Measurements from ENCODE around the gene HNRNPA1. TPM values are rescaled to one million over a fixed set of nuclear protein-coding genes. Genes with fewer than 3 reads are reported as not detected.
"Not testable (repeated sequence)": the region's sequence is repeated elsewhere in the genome, so short reads cannot be mapped to it uniquely, and the experiment has no call there.

Gene HNRNPA1
- 1,740 and 1,765 TPM in 2 replicates for total RNA-seq

DNA sequence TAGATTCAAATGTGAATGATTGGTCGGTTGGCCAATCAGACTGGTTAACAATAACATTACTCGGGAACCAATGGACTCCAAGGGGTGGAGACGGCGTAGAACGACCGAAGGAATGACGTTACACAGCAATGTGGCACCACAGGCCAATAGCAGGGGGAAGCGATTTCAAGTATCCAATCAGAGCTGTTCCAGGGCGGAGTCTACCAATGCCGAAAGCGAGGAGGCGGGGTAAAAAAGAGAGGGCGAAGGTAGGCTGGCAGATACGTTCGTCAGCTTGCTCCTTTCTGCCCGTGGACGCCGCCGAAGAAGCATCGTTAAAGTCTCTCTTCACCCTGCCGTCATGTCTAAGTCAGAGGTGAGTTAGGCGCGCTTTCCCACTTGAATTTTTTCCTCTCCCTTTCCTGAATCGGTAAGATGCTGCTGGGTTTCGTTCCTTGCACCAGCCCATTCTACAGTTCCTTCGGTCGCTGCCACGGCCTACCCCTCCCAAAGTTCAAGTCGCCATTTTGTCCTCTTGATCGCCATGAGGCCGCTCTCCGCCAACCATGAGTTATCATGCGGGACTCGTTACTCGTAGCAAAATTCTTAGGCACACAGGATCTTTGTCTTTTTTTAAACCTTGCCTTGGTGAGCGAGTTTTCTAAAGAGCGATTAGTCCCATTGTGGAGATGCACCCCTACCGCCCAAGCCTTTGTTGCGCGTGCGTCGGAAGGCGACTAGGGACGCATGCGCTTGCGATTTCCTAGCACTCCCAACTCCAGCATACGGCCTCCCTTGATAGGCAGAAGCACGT is at the start of gene HNRNPA1:
Gene HNRNPA1 (plus strand): TSS at position 259 of the 793 bp plus-strand sequence. CDS start 82 bp downstream, at position 341.
- no peaks in the 10 kb centered on the region for H3K9me3 Mint-ChIP-seq
- H3K27ac Mint-ChIP-seq, result no peak within 1 kb of the TSS
- peak; percentile 97 for DNase-seq (ENCODE audit: low spot score)
- H3K4me3 Mint-ChIP-seq, result no peak within 1 kb of the TSS
- peaks cover 61% of the 10 kb centered on the region for H3K4me1 Mint-ChIP-seq (ENCODE audit: low read depth)
- intact Hi-C loops (cut with micrococcal nuclease), result loop anchor here (1.0 to 10.0 kb wide), 7 partner anchors 45 to 1654 kb away; partner anchors contain the start of genes COPZ1, DGKA, NCKAP1L and TARBP2
- H3K27me3 Mint-ChIP-seq (ENCODE audit: insufficient read depth), result no peaks in the 10 kb centered on the region
- H3K36me3 Mint-ChIP-seq (ENCODE audit: low read depth), result peaks cover 26% of the 10 kb centered on the region

DNA sequence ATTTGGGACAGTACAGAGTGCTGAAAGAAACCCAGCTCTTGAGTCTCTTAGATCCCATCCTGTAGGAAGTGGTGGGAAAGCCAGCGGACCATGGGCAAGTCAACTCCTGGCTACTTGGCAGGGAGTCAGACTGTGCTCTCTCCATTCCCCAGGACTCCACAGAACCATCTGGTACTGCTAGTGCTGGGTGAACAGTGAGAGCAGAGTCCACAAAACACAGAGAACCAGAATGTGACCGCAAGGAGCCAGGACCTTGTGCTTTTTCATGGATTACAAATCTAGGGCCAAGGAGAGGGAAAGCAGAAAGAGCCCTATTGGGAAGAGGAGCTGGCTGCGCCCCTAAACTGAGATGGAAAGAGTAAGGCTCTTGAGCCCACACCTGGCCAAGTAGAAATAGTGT is 49.3 kb upstream of the HNRNPA1 start:
- H3K4me3 Mint-ChIP-seq; DNase-seq (ENCODE audit: low spot score); H3K27me3 Mint-ChIP-seq (ENCODE audit: insufficient read depth); intact Hi-C loops (cut with micrococcal nuclease); H3K9me3 Mint-ChIP-seq; H3K27ac Mint-ChIP-seq; H3K4me1 Mint-ChIP-seq (ENCODE audit: low read depth): not testable (repeated sequence)
- peaks cover 20% of the 10 kb centered on the region for H3K36me3 Mint-ChIP-seq (ENCODE audit: low read depth)

DNA sequence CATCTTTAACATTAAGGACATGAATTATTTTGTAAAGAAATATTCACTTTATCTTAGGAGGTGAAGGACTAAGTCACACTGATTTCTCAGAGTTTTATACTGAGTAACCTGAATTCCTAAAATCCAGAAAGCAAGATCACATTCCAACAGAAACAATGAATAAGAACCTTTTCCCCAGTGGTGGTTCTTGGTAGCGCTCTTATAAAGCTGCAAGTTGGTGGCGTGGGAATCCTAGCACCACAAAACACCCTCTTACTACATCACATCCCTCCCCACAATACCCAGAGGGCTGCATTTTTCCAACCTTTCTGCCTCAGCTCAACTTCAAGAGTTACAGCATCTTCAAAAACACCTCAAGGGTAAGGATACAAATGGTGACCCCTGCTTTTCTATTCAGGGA is 47.7 kb upstream of the HNRNPA1 start:
- Mint-ChIP-seq H3K36me3 (ENCODE audit: low read depth) (peaks cover 24% of the 10 kb centered on the region), H3K4me3 (no peak overlapping the region), H3K27me3 (ENCODE audit: insufficient read depth) (no peaks in the 10 kb centered on the region), H3K9me3 (no peaks in the 10 kb centered on the region), H3K4me1 (ENCODE audit: low read depth) (peaks cover 7% of the 10 kb centered on the region), H3K27ac (no peak overlapping the region)
- intact Hi-C loops (cut with micrococcal nuclease), result no loop called here
- no peak for DNase-seq (ENCODE audit: low spot score)

DNA sequence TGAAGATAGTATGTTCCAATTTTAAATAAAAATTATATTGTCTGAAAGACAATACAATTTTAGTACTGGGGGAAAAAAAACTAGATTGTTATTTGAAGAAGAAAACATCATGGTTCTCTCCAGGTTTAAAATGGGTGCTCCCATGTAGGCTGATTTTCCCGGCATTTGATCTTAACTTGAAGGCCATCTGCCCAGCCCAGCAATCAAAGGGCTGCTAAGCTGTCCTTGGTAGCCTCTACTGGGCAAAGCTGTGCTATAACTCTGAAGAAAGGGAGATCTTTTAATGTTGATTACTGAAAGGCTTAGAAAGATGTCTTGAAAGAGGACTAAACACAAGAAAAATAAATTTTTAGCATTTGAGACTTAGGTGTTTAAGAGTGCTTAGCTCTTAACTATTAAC is 42.0 kb upstream of the HNRNPA1 start:
- Mint-ChIP-seq H3K36me3 (ENCODE audit: low read depth) (peaks cover 40% of the 10 kb centered on the region), H3K4me3 (no peak overlapping the region), H3K4me1 (ENCODE audit: low read depth) (peaks cover 34% of the 10 kb centered on the region), H3K27me3 (ENCODE audit: insufficient read depth) (no peaks in the 10 kb centered on the region), H3K9me3 (no peaks in the 10 kb centered on the region), H3K27ac (peak overlapping the region; percentile 34)
- DNase-seq (ENCODE audit: low spot score), result no peak
- intact Hi-C loops (cut with micrococcal nuclease), result no loop called here

DNA sequence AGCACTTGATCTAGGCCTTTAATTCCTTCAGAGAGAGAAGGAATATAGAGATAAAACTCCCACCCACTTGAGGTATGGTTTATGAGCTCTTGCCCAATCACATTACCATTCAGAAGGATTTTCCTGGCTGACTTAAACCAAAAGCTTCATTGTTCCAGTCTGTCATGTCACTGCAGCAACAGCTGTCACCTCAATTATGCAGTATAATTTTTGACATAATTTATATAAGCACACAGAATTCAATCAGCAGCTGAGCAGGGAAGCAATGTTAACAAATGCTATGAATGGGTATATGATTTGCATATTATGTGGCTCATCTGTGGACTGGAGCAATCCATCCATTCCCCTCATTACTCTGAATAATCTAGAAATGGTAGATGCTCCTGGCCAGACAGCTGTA is 40.9 kb upstream of the HNRNPA1 start:
- no peaks in the 10 kb centered on the region for H3K9me3 Mint-ChIP-seq
- H3K4me3 Mint-ChIP-seq, result no peak overlapping the region
- peaks cover 38% of the 10 kb centered on the region for H3K36me3 Mint-ChIP-seq (ENCODE audit: low read depth)
- peaks cover 34% of the 10 kb centered on the region for H3K4me1 Mint-ChIP-seq (ENCODE audit: low read depth)
- intact Hi-C loops (cut with micrococcal nuclease), result loop anchor here (2.0 kb wide), 1 partner anchor 19 kb away; no protein-coding TSS in a partner anchor
- DNase-seq (ENCODE audit: low spot score), result no peak
- H3K27ac Mint-ChIP-seq, result peak overlapping the region; percentile 52
- no peaks in the 10 kb centered on the region for H3K27me3 Mint-ChIP-seq (ENCODE audit: insufficient read depth)

DNA sequence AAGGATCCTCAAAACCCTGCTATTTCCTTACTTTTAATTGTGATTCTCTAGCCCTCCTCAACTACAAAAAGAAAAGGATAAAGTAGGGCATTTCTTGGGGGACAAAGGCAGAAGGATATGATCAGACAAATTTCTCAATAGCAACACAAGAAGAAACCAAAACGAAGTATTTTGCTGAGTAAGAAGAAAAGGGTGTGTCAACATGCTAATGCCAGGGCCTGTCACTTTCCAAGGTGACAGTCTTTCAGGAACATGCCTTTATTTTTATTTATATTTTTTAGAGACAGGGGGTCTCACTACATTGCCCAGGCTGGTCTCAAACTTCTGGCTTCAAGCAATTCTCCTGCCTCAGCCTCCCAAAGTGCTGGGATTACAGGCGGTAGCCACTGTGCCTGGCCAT is 40.4 kb upstream of the HNRNPA1 start:
- intact Hi-C loops (cut with micrococcal nuclease), result loop anchor here (2.0 kb wide), 1 partner anchor 19 kb away; no protein-coding TSS in a partner anchor
- H3K27ac Mint-ChIP-seq, result peak overlapping the region; percentile 88

DNA sequence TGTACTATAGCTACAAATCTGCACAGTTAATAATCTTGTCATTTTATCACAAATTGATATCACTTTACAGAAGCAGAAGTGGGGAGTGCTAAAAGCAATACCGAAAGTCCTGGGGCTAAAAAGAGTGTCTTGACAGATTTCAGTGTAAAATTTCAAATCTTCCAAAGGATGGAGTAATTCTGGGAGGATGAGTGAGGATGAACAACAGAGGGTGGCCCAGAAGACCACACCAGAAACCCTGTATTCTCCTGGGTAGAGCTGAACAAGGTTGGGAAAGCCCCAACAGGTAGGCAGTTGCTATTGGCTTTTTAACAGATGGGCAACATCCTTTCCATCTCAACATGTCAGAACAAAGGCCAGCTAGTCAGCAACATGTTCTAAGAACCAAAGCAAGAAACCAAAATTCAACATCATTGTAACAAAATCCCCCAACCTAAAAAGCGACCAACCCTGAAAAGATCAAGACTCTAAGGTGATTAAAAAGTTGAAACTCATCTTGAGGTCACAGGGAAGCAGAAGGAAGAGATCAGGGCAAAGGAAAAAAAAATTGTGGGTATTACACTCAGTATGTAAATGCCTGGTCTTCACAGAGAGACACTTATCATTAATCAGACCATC is 39.4 kb upstream of the HNRNPA1 start:
- no peak for DNase-seq (ENCODE audit: low spot score)
- H3K27me3 Mint-ChIP-seq (ENCODE audit: insufficient read depth), result no peaks in the 10 kb centered on the region
- H3K9me3 Mint-ChIP-seq, result no peaks in the 10 kb centered on the region
- intact Hi-C loops (cut with micrococcal nuclease), result loop anchor here (2.0 kb wide), 1 partner anchor 20 kb away; no protein-coding TSS in a partner anchor
- H3K27ac Mint-ChIP-seq, result peak overlapping the region; percentile 88
- H3K4me3 Mint-ChIP-seq, result peak overlapping the region; percentile 19
- peaks cover 35% of the 10 kb centered on the region for H3K36me3 Mint-ChIP-seq (ENCODE audit: low read depth)
- peaks cover 34% of the 10 kb centered on the region for H3K4me1 Mint-ChIP-seq (ENCODE audit: low read depth)

More for the DNA sequence above, 40.4 kb upstream of the HNRNPA1 start:
- H3K9me3 Mint-ChIP-seq, result no peaks in the 10 kb centered on the region
- peaks cover 37% of the 10 kb centered on the region for H3K36me3 Mint-ChIP-seq (ENCODE audit: low read depth)
- no peak for DNase-seq (ENCODE audit: low spot score)
- H3K4me1 Mint-ChIP-seq (ENCODE audit: low read depth), result peaks cover 34% of the 10 kb centered on the region
- H3K4me3 Mint-ChIP-seq, result no peak overlapping the region
- H3K27me3 Mint-ChIP-seq (ENCODE audit: insufficient read depth), result no peaks in the 10 kb centered on the region

DNA sequence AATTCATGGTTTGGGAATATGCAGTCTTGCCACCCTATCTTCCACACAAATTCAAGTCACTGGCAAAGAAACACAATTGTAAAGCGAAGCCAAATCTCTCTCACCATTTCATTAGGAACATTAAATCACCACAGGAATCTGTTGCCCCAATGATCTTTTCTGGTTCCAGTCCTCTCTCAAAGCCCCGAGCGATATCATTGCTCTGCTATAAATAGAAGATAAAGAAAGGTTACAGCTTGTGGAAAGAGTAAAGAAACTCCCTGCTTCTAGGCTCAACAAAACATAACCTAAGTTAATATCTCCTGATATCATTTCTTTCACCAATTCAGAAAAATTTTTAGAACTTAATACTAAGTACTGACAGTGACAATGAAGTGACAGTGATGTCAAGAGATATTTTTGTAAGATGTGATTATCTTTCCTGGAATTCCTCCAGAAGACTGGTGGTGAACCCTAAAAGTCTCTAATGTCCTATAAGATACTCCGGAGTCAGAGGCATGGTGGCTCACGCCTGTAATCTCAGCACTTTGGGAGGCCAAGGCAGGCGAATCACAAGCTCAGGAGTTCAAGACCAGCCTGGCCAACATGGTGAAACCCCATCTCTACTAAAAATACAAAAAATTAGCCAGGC is 34.4 kb upstream of the HNRNPA1 start:
- H3K4me1 Mint-ChIP-seq (ENCODE audit: low read depth), result peaks cover 14% of the 10 kb centered on the region

DNA sequence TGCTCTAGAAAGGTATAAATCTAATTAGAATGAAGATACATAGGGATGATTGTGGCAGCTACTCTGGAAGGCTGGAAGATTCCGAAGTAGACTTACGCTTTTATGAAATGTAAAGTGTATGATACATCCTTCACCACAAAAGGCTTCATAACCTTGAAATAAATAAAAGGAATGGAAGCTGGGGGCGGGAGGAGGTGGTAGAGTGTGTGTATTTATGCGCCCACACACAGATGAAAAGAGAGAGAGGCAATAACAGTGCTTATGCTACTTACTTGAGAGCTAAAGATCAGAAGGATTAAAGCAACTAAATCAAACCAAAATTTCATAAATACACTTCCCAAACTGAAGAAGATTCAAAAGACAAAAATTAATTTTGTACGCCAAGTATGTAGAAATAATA is 31.0 kb upstream of the HNRNPA1 start:
- Mint-ChIP-seq H3K9me3 (no peaks in the 10 kb centered on the region), H3K4me1 (ENCODE audit: low read depth) (peaks cover 6% of the 10 kb centered on the region), H3K4me3 (no peak overlapping the region), H3K36me3 (ENCODE audit: low read depth) (peaks cover 34% of the 10 kb centered on the region), H3K27ac (no peak overlapping the region), H3K27me3 (ENCODE audit: insufficient read depth) (no peaks in the 10 kb centered on the region)
- no peak for DNase-seq (ENCODE audit: low spot score)
- intact Hi-C loops (cut with micrococcal nuclease), result no loop called here

More for the DNA sequence above, 34.4 kb upstream of the HNRNPA1 start:
- Mint-ChIP-seq H3K9me3 (no peaks in the 10 kb centered on the region), H3K36me3 (ENCODE audit: low read depth) (peaks cover 38% of the 10 kb centered on the region), H3K27me3 (ENCODE audit: insufficient read depth) (no peaks in the 10 kb centered on the region), H3K27ac (no peak overlapping the region), H3K4me3 (no peak overlapping the region)
- intact Hi-C loops (cut with micrococcal nuclease), result no loop called here
- no peak for DNase-seq (ENCODE audit: low spot score)

DNA sequence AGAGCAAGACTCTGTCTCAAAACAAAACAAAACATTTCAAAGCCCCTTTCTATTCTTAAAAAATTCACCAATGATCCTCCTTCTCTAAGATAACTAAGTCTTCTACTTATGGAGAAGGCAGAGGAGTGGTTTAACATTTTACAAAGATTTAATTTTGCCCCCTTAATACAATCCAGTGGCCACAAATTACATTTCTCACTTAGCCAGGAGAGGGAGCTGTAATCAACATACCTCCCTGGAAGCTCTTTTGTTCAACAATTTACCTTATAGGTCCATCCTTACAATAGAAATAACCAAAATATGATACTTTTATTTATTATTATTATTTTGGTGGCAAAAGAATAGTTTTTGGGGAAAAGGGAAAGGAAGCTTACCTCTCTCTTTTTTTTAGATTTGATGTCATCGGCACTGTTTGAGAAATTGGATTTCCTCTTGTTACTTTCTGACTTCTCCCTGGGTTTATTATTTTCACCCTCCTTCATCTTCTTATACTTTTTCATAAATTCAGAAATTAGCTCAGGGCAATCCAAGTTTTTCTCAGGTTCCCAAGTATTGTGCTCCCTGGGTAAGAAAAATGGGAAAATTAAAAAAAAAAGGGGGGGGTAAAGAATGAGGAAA is 28.8 kb upstream of the HNRNPA1 start:
- H3K27ac Mint-ChIP-seq, result no peak overlapping the region
- H3K27me3 Mint-ChIP-seq (ENCODE audit: insufficient read depth), result no peaks in the 10 kb centered on the region
- peaks cover 34% of the 10 kb centered on the region for H3K36me3 Mint-ChIP-seq (ENCODE audit: low read depth)
- no peaks in the 10 kb centered on the region for H3K9me3 Mint-ChIP-seq
- no peak for DNase-seq (ENCODE audit: low spot score)
- intact Hi-C loops (cut with micrococcal nuclease), result loop anchor here (1.0 kb wide), 4 partner anchors 27 to 128 kb away; no protein-coding TSS in a partner anchor
- no peak overlapping the region for H3K4me3 Mint-ChIP-seq
- peaks cover 6% of the 10 kb centered on the region for H3K4me1 Mint-ChIP-seq (ENCODE audit: low read depth)

DNA sequence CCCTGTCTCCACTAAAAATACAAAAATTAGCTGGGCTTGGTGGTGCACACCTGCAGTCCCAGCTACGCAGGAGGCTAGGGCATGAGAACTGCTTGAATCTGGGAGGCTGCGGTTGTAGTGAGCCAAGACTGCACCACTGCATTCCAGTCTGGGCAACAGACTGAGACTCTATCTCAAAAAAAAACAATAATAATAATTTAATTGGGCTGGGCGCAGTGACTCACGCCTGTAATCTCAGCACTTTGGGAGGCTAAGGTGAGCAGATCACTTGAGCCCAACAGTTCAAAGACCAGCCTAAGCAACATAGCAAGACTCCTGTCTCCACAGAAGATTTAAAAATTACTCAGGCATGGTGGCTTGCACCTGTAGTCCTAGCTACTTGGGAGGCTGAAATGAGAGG is 27.3 kb upstream of the HNRNPA1 start:
- DNase-seq (ENCODE audit: low spot score), result no peak
- intact Hi-C loops (cut with micrococcal nuclease), result no loop called here
- H3K4me1 Mint-ChIP-seq (ENCODE audit: low read depth), result peaks cover 6% of the 10 kb centered on the region
- no peaks in the 10 kb centered on the region for H3K27me3 Mint-ChIP-seq (ENCODE audit: insufficient read depth)
- H3K36me3 Mint-ChIP-seq (ENCODE audit: low read depth), result peaks cover 29% of the 10 kb centered on the region
- H3K4me3 Mint-ChIP-seq, result no peak overlapping the region
- H3K9me3 Mint-ChIP-seq, result no peaks in the 10 kb centered on the region
- no peak overlapping the region for H3K27ac Mint-ChIP-seq

DNA sequence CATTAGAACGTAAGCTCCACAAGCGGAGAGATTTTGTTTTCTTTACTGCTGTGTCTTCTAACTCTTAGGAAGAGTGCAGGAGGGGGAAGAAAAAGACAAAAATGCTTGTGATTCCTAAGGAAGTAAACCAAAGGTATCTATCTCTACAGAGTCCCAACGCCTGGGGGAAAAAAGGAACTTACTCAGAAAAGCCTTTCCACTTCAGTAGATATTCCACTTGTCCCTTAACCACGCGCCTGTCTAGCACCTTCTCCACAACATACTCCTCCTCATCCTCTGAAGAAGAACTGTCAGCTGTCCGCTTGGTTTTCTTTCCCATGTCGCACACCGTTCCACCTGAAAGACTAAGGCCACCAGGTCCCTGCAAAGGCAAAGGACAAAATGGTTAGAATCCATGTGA is 23.2 kb upstream of the HNRNPA1 start:
- DNase-seq (ENCODE audit: low spot score), result no peak

More for the DNA sequence above, 23.2 kb upstream of the HNRNPA1 start:
- Mint-ChIP-seq H3K36me3 (ENCODE audit: low read depth) (peaks cover 16% of the 10 kb centered on the region), H3K27me3 (ENCODE audit: insufficient read depth) (no peaks in the 10 kb centered on the region), H3K4me1 (ENCODE audit: low read depth) (peaks cover 19% of the 10 kb centered on the region), H3K9me3 (no peaks in the 10 kb centered on the region), H3K4me3 (no peak overlapping the region), H3K27ac (peak overlapping the region; percentile 31)
- intact Hi-C loops (cut with micrococcal nuclease), result no loop called here

Data from activated T-helper 1 cell treated with anti-CD3 and anti-CD28 coated beads, Interleukin-12 subunit alpha, Interleukin-12 subunit beta, Interleukin-2, Interleukin-4 antibody, amounts not matched to agents 30 ng/mL and 10 ng/mL and 1 ng/mL, durations not matched to agents 14 hours and 24 hours and 36 hours (primary cell).